Ishikawa (cell line): ENCODE results near the gene MECR.

Experiments
- CEBPB ChIP-seq: IDR thresholded peaks from 2 replicates; pipeline ENCODE4 v1.6.1; 2012
- CREB1 ChIP-seq: IDR thresholded peaks from 2 replicates; pipeline ENCODE4 v1.6.1; 2012; ENCODE audit warnings: low read depth
- EGR1 ChIP-seq: IDR thresholded peaks from 2 replicates; pipeline ENCODE4 v1.6.1; 2012
- EP300 ChIP-seq: IDR thresholded peaks from 2 replicates; pipeline ENCODE4 v1.6.1; 2012; ENCODE audit warnings: borderline replicate concordance
- FOXM1 ChIP-seq: IDR thresholded peaks from 2 replicates; pipeline ENCODE4 v1.6.1; 2012; ENCODE audit warnings: low read depth, borderline replicate concordance
- NFIC ChIP-seq: IDR thresholded peaks from 2 replicates; pipeline ENCODE4 v1.6.1; 2012
- RAD21 ChIP-seq: IDR thresholded peaks from 2 replicates; pipeline ENCODE4 v1.6.1; 2012; ENCODE audit warnings: low read depth
- TAF1 ChIP-seq: IDR thresholded peaks from 2 replicates; pipeline ENCODE4 v1.6.1; 2012; ENCODE audit warnings: low read depth, mild to moderate bottlenecking
- TCF12 ChIP-seq: IDR thresholded peaks from 2 replicates; pipeline ENCODE4 v1.6.1; 2012; ENCODE audit warnings: low read depth
- TEAD4 ChIP-seq: IDR thresholded peaks from 2 replicates; pipeline ENCODE4 v1.6.1; 2012
- YY1 ChIP-seq: IDR thresholded peaks from 2 replicates; pipeline ENCODE4 v1.6.1; 2012; ENCODE audit warnings: low read depth
- ZBTB7A ChIP-seq: IDR thresholded peaks from 2 replicates; pipeline ENCODE4 v1.6.1; 2012; ENCODE audit warnings: low read depth
- TF ChIP-seq, protein P1 (sequence below): IDR thresholded peaks from 2 replicates; pipeline ENCODE4 v1.6.1; 2012; ENCODE audit warnings: low read depth, mild to moderate bottlenecking
- TF ChIP-seq, protein P2 (sequence below): IDR thresholded peaks from 2 replicates; pipeline ENCODE4 v1.6.1; 2012
- TF ChIP-seq, protein P3 (sequence below): IDR thresholded peaks from 2 replicates; pipeline ENCODE4 v1.6.1; 2012

Gene MECR

DNA sequence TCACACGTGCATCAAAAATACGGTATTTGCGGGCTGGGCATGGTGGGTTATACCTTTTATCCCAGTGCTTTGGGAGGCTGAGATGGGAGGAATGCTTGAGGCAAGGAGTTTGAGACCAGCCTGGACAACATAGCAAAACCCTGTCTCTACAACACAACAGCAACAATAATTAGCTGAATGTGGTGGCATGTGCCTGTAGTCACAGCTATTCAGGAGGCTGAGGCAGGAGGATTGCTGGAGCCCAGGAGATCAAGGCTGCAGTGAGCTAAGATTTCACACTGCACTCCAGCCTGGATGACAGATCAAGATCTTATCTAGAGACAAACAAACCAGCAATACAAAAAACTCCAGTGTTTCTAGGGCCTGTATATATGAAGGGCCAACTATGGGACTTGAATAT, 36.2 kb upstream of the MECR start:
- TF ChIP-seq, protein P1, sequence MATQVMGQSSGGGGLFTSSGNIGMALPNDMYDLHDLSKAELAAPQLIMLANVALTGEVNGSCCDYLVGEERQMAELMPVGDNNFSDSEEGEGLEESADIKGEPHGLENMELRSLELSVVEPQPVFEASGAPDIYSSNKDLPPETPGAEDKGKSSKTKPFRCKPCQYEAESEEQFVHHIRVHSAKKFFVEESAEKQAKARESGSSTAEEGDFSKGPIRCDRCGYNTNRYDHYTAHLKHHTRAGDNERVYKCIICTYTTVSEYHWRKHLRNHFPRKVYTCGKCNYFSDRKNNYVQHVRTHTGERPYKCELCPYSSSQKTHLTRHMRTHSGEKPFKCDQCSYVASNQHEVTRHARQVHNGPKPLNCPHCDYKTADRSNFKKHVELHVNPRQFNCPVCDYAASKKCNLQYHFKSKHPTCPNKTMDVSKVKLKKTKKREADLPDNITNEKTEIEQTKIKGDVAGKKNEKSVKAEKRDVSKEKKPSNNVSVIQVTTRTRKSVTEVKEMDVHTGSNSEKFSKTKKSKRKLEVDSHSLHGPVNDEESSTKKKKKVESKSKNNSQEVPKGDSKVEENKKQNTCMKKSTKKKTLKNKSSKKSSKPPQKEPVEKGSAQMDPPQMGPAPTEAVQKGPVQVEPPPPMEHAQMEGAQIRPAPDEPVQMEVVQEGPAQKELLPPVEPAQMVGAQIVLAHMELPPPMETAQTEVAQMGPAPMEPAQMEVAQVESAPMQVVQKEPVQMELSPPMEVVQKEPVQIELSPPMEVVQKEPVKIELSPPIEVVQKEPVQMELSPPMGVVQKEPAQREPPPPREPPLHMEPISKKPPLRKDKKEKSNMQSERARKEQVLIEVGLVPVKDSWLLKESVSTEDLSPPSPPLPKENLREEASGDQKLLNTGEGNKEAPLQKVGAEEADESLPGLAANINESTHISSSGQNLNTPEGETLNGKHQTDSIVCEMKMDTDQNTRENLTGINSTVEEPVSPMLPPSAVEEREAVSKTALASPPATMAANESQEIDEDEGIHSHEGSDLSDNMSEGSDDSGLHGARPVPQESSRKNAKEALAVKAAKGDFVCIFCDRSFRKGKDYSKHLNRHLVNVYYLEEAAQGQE: no peak
- TF ChIP-seq TCF12 (no peak), FOXM1 (no peak), NFIC (no peak), CREB1 (no peak), CEBPB (no peak), EGR1 (no peak), RAD21 (no peak), ZBTB7A (no peak), YY1 (no peak), TEAD4 (no peak), TAF1 (no peak), EP300 (no peak)
- TF ChIP-seq, protein P2, sequence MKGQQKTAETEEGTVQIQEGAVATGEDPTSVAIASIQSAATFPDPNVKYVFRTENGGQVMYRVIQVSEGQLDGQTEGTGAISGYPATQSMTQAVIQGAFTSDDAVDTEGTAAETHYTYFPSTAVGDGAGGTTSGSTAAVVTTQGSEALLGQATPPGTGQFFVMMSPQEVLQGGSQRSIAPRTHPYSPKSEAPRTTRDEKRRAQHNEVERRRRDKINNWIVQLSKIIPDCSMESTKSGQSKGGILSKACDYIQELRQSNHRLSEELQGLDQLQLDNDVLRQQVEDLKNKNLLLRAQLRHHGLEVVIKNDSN: no peak
- TF ChIP-seq, protein P3, sequence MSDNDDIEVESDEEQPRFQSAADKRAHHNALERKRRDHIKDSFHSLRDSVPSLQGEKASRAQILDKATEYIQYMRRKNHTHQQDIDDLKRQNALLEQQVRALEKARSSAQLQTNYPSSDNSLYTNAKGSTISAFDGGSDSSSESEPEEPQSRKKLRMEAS: no peak

DNA sequence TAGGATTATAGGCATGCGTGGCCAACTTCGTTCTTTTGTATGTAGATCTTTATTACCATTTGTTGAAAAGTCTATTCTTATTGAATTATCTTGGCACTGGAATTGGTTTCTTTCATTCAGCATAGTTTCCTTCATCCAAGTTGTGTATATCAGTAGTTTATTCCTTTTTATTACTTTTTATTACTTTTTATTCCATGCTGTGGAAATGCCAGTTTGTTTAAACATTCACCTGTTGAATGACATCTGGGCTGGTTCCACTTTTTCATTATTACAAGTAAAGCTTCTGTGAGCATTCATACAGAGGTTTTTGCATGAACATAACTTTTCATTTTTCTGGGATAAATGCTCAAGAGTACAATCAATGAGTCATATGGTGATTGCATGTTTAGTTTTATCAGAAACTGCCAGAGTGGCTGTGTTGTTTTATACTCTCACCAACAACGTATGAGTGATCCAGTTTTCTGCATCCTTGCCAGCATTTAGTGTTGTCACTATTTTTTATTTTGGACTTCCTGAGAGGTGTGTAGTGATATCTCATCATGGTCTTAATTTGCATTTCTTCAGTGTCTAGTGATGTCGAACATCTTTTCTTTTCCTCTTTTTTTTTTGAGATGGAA, 34.1 kb upstream of the MECR start:
- TF ChIP-seq EGR1 (no peak), RAD21 (no peak), NFIC (no peak), TAF1 (no peak), FOXM1 (no peak), YY1 (no peak), TCF12 (no peak), CREB1 (no peak), TEAD4 (no peak), EP300 (no peak), CEBPB (no peak), ZBTB7A (no peak)
- TF ChIP-seq, protein P3: no peak
- TF ChIP-seq, protein P2: no peak
- TF ChIP-seq, protein P1: no peak

DNA sequence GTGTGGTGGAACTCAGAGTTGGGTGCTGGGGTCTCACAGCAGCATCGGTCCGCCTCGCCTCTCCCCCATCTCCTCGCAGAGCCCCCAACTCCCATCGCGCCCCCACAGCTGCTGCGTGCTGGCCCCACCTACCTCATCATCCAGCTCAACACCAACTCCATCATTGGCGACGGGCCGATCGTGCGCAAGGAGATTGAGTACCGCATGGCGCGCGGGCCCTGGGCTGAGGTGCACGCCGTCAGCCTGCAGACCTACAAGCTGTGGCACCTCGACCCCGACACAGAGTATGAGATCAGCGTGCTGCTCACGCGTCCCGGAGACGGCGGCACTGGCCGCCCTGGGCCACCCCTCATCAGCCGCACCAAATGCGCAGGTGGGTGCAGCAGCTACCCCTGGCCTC, 29.8 kb upstream of the MECR start:
- TF ChIP-seq RAD21 (no peak), ZBTB7A (no peak)

DNA sequence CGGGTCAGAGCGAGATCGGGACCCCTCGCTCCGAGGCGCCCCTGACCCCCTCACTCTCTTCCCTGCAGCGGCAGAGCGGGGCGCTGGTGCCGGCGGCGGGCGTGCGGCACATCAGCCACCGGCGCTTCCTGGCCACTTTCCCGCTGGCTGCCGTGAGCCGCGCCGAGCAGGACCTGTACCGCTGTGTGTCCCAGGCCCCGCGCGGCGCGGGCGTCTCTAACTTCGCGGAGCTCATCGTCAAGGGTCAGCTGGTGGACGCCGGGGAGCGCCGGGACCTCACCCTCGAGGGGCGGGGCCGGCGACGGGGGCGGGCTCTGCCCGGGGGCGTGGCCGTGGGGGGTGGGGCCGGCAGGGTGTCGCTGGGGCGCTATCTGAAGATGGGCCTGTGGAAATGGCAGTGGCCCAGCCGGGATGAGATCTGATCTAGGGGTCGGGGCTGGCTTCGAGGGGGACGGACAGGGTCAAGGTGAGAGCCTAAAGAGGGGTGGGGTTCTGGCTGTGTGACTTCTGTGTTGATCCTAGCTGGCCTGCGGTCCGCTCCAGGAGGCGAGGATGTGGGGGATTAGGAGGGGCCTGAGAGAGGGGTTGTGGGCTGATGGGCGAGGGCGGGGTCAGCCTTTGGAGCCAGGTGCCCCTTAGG, 29.2 kb upstream of the MECR start:
- TF ChIP-seq ZBTB7A (peak; percentile 32; the same call in 1 of the 2 replicates), TEAD4 (no peak)

DNA sequence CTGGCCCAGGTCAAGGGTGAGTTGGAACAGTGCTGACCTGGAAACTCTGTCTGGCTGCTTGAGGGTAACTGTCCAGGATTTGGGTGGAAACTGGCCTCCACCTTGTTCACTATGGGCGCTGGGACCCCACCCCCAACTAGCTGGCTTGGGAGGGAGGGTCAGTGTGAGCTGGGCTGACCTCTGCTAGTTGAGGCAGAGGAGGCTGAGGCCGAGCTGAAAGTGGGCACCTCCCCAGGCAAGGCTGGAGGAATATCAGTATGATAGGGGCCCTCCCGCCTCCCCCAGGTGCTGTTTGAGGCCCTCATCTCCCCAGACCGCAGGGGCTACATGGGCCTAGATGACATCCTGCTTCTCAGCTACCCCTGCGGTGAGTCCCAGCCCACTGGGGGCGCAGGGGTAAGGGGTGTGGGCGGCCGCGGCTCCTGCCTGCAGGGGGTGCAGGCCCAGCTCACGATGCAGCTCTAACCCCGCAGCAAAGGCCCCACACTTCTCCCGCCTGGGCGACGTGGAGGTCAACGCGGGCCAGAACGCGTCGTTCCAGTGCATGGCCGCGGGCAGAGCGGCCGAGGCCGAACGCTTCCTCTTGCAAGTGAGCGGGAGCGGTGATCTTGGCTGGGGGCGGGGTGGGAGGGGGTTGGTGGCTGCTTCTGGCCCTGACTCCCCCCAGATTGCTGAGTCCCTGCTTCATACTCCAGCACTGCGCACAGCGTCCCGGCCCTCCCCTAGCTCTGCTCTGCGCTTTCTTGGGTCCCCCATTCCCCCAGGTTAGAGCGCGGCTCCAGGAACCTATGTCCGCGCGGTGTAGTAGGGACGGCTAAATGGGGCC, 28.5 kb upstream of the MECR start:
- TF ChIP-seq, protein P1: no peak
- TF ChIP-seq, protein P2: no peak
- no peak for TF ChIP-seq CREB1
- TF ChIP-seq, protein P3: no peak
- TF ChIP-seq CEBPB: no peak
- TF ChIP-seq TEAD4: no peak
- TF ChIP-seq ZBTB7A: no peak
- no peak for TF ChIP-seq NFIC
- no peak for TF ChIP-seq TCF12
- TF ChIP-seq RAD21: no peak
- no peak for TF ChIP-seq FOXM1
- no peak for TF ChIP-seq EGR1
- no peak for TF ChIP-seq TAF1
- no peak for TF ChIP-seq YY1
